SK-N-SH (cell line): ENCODE results near the gene TXN2. TPM values are rescaled to one million over a fixed set of nuclear protein-coding genes. Genes with fewer than 3 reads are reported as not detected.

Source experiments
- CTCF ChIA-PET: fragments of 300-600, 350-600 bp; formaldehyde crosslinking; extraction: SDS; loops from one replicate; lab custom pipeline; 2021; lab: Yijun Ruan, JAX
- POLR2A ChIA-PET: fragments of 350-600 bp; sonication (Branson Sonifier 250); formaldehyde crosslinking; extraction: SDS; loops from one replicate; lab custom pipeline; 2020; ENCODE audit warnings: antibody characterized with exemption, inconsistent platforms; lab: Yijun Ruan, JAX
- DNase-seq: peaks from one replicate; pipeline ENCODE4 v3.0.0; 2012
- H2AFZ ChIP-seq: fragments of 200-600 bp; sonication (generic); 2 replicates; pipeline ENCODE4 v1.8.1; 2016; ENCODE audit warnings: antibody characterized with exemption, mild to moderate bottlenecking, low read depth
- H3F3A ChIP-seq: fragments of 200-600 bp; sonication (generic); replicated peaks from 2 replicates; pipeline ENCODE3; 2016; ENCODE audit warnings: antibody characterized with exemption, mild to moderate bottlenecking; ENCODE audit not compliant: insufficient read depth
- H3K27ac ChIP-seq, 2 experiments: fragments of 200-500 bp in 1 of 2; fragments of 200-600 bp in 1 of 2; sonication (Bioruptor generic) in 1 of 2; sonication (generic), shearing (Covaris generic) in 1 of 2; 2 replicates each; pipeline versions ENCODE4 v1.5.1 to v1.6.1; 2014 to 2016; ENCODE audit warnings: low read depth in 2 of 2, inconsistent platforms in 1 of 2, low read length in 1 of 2, mild to moderate bottlenecking in 1 of 2, mixed read lengths in 1 of 2
- H3K27me3 ChIP-seq: fragments of 200-600 bp; sonication (generic), shearing (Covaris generic); 2 replicates; pipeline ENCODE4 v1.6.1; 2016; ENCODE audit warnings: mixed run types; ENCODE audit not compliant: insufficient read depth
- H3K36me3 ChIP-seq, 2 experiments: fragments of 200-500 bp in 1 of 2; fragments of 200-600 bp in 1 of 2; sonication (Bioruptor generic) in 1 of 2; sonication (generic) in 1 of 2; replicated peaks in 1 of 2; 2 replicates each; pipeline versions ENCODE3 to v1.5.1; 2014 to 2016; ENCODE audit warnings: low read length in 1 of 2, mild to moderate bottlenecking in 1 of 2; ENCODE audit not compliant: insufficient read depth in 2 of 2, control insufficient read depth in 1 of 2
- H3K4me1 ChIP-seq, 2 experiments: fragments of 200-500 bp in 1 of 2; fragments of 200-600 bp in 1 of 2; sonication (Bioruptor generic) in 1 of 2; sonication (generic), shearing (Covaris generic) in 1 of 2; 2 replicates each; pipeline versions ENCODE4 v1.5.1 to v1.6.1; 2014 to 2016; ENCODE audit warnings: low read depth in 1 of 2, low read length in 1 of 2, mixed run types in 1 of 2; ENCODE audit not compliant: insufficient read depth in 2 of 2, control insufficient read depth in 1 of 2
- H3K4me2 ChIP-seq: fragments of 200-600 bp; sonication (generic), shearing (Covaris generic); 2 replicates; pipeline ENCODE4 v1.6.1; 2017; ENCODE audit warnings: mixed run types
- H3K4me3 ChIP-seq, 2 experiments: fragments of 200-500 bp in 1 of 2; fragments of 200-600 bp in 1 of 2; sonication (Bioruptor generic) in 1 of 2; sonication (generic), shearing (Covaris generic) in 1 of 2; 2 replicates each; pipeline versions ENCODE4 v1.5.1 to v1.8.1; 2014 to 2016; ENCODE audit warnings: low read depth in 2 of 2, inconsistent platforms in 1 of 2, low read length in 1 of 2, mild to moderate bottlenecking in 1 of 2, mixed read lengths in 1 of 2, moderate library complexity in 1 of 2
- H3K79me2 ChIP-seq: fragments of 200-600 bp; sonication (generic); 2 replicates; pipeline ENCODE4 v1.8.1; 2017; ENCODE audit warnings: mild to moderate bottlenecking; ENCODE audit not compliant: insufficient read depth
- H3K9ac ChIP-seq: fragments of 200-600 bp; sonication (generic); 2 replicates; pipeline ENCODE4 v1.6.1; 2017; ENCODE audit warnings: mixed run types
- H3K9me2 ChIP-seq: fragments of 200-600 bp; sonication (generic); 2 replicates; pipeline ENCODE4 v1.6.1; 2017; ENCODE audit warnings: mixed run types
- H3K9me3 ChIP-seq: fragments of 200-600 bp; sonication (generic); 2 replicates; pipeline ENCODE4 v1.6.1; 2017; ENCODE audit warnings: mixed run types, mild to moderate bottlenecking, moderate library complexity
- H4K20me1 ChIP-seq: fragments of 200-600 bp; sonication (generic); 2 replicates; pipeline ENCODE4 v1.6.1; 2017; ENCODE audit warnings: mild to moderate bottlenecking, mixed run types; ENCODE audit not compliant: insufficient read depth
- CHD2 ChIP-seq: fragments of 150-350 bp; IDR thresholded peaks from 2 replicates; pipeline ENCODE4 v1.6.1; 2018; ENCODE audit warnings: low read length; ENCODE audit not compliant: partially characterized antibody
- ELF1 ChIP-seq: IDR thresholded peaks from 2 replicates; pipeline ENCODE4 v1.4.0; 2012
- EP300 ChIP-seq, 2 experiments: IDR thresholded peaks; 2 replicates each; pipeline versions ENCODE4 v1.4.0 to v1.6.1; 2012; ENCODE audit warnings: borderline replicate concordance in 1 of 2, low read depth in 1 of 2, low read length in 1 of 2
- EZH2phosphoT487 ChIP-seq: fragments of 200-600 bp; sonication (generic); IDR thresholded peaks from 2 replicates; pipeline ENCODE4 v1.6.1; 2017; ENCODE audit warnings: low read depth, mixed run types, mild to moderate bottlenecking, antibody characterized with exemption, moderate library complexity, borderline replicate concordance
- FOSL2 ChIP-seq: IDR thresholded peaks from 2 replicates; pipeline ENCODE4 v1.4.0; 2012; ENCODE audit warnings: low read depth, mild to moderate bottlenecking, moderate library complexity, borderline replicate concordance
- FOXJ3 ChIP-seq: sonication (generic); formaldehyde crosslinking; IDR thresholded peaks from 2 replicates; pipeline ENCODE4 v1.5.1; 2020; ENCODE audit warnings: mild to moderate bottlenecking, missing genetic modification reagents
- FOXM1 ChIP-seq: IDR thresholded peaks from 2 replicates; pipeline ENCODE4 v1.4.0; 2012; ENCODE audit warnings: low read depth, mild to moderate bottlenecking
- MEF2A ChIP-seq: IDR thresholded peaks from 2 replicates; pipeline ENCODE4 v1.4.0; 2012; ENCODE audit warnings: low read depth, borderline replicate concordance
- MXI1 ChIP-seq: IDR thresholded peaks from 2 replicates; pipeline ENCODE4 v1.6.1; 2012; ENCODE audit warnings: mild to moderate bottlenecking, low read depth, low read length, improper control_type of control experiment
- NFIC ChIP-seq: IDR thresholded peaks from 2 replicates; pipeline ENCODE4 v1.4.0; 2012; ENCODE audit warnings: borderline replicate concordance
- NRF1 ChIP-seq: IDR thresholded peaks from 2 replicates; pipeline ENCODE4 v1.6.1; 2012; ENCODE audit warnings: low read depth, mild to moderate bottlenecking, low read length
- POLR2AphosphoS5 ChIP-seq: IDR thresholded peaks from 2 replicates; pipeline ENCODE4 v1.6.1; 2012; ENCODE audit warnings: low read depth, low read length
- RAD21 ChIP-seq: IDR thresholded peaks from 2 replicates; pipeline ENCODE4 v1.6.1; 2012; ENCODE audit warnings: mild to moderate bottlenecking, low read length
- RCOR1 ChIP-seq: fragments of 150-350 bp; IDR thresholded peaks from 2 replicates; pipeline ENCODE4 v1.6.1; 2017; ENCODE audit warnings: antibody characterized with exemption, low read length
- RFX5 ChIP-seq: IDR thresholded peaks from 2 replicates; pipeline ENCODE4 v1.6.1; 2012; ENCODE audit warnings: mild to moderate bottlenecking, improper control_type of control experiment, low read length
- RXRA ChIP-seq: IDR thresholded peaks from 2 replicates; pipeline ENCODE4 v1.4.0; 2012; ENCODE audit warnings: low read depth, mild to moderate bottlenecking, borderline replicate concordance
- SIN3A ChIP-seq: IDR thresholded peaks from 2 replicates; pipeline ENCODE4 v1.6.1; 2012; ENCODE audit warnings: low read depth, mild to moderate bottlenecking, low read length, moderate library complexity, borderline replicate concordance
- SMC3 ChIP-seq: IDR thresholded peaks from 2 replicates; pipeline ENCODE4 v1.6.1; 2012; ENCODE audit warnings: low read depth, low read length, improper control_type of control experiment
- TAF1 ChIP-seq: IDR thresholded peaks from 2 replicates; pipeline ENCODE4 v1.6.1; 2012; ENCODE audit warnings: low read depth, mild to moderate bottlenecking, low read length, moderate library complexity, borderline replicate concordance
- TEAD4 ChIP-seq: IDR thresholded peaks from 2 replicates; pipeline ENCODE4 v1.4.0; 2012; ENCODE audit warnings: mild to moderate bottlenecking, borderline replicate concordance; ENCODE audit not compliant: insufficient read depth
- YY1 ChIP-seq: IDR thresholded peaks from 2 replicates; pipeline ENCODE4 v1.4.0; 2012; ENCODE audit warnings: low read depth, mild to moderate bottlenecking
- WGBS: methylation state at CpG from one replicate; pipeline ENCODE4 v1.1.6; 2017; ENCODE audit warnings: low lambda C conversion rate; 5-methylcytosine and 5-hydroxymethylcytosine counted together
- polyA plus RNA-seq, 3 experiments: library from polyadenylated mRNA; depleted of rRNA; stranded (reverse); fragments of >200 nt; gene quantifications; 2 replicates each; pipeline ENCODE4 v1.2.3, GENCODE V29; 2012
- TF ChIP-seq, protein P1 (sequence below): fragments of 150-350 bp; IDR thresholded peaks from 2 replicates; pipeline ENCODE4 v1.6.1; 2016; ENCODE audit warnings: mild to moderate bottlenecking, low read depth, low read length
- TF ChIP-seq, protein P2 (sequence below): fragments of 150-350 bp; IDR thresholded peaks from 2 replicates; pipeline ENCODE4 v1.6.1; 2017; ENCODE audit warnings: antibody characterized with exemption, low read length, low read depth, borderline replicate concordance
- TF ChIP-seq, protein P3 (sequence below): fragments of 200-600 bp; sonication (generic); IDR thresholded peaks from 2 replicates; pipeline ENCODE4 v1.6.1; 2017; ENCODE audit warnings: antibody characterized with exemption, mild to moderate bottlenecking, moderate library complexity
- TF ChIP-seq, protein P4 (sequence below): IDR thresholded peaks from 2 replicates; pipeline ENCODE4; 2012
- TF ChIP-seq, protein P5 (sequence below): IDR thresholded peaks from 2 replicates; pipeline ENCODE4 v1.4.0; 2012; ENCODE audit warnings: low read depth, borderline replicate concordance
- TF ChIP-seq, protein P6 (sequence below): IDR thresholded peaks from 2 replicates; pipeline ENCODE4 v1.4.0; 2012; ENCODE audit warnings: low read depth, borderline replicate concordance

TXN2 gene
- polyA plus RNA-seq, 1 of the 3 experiments (the other 2 are of a cell fraction): 251 TPM

DNA sequence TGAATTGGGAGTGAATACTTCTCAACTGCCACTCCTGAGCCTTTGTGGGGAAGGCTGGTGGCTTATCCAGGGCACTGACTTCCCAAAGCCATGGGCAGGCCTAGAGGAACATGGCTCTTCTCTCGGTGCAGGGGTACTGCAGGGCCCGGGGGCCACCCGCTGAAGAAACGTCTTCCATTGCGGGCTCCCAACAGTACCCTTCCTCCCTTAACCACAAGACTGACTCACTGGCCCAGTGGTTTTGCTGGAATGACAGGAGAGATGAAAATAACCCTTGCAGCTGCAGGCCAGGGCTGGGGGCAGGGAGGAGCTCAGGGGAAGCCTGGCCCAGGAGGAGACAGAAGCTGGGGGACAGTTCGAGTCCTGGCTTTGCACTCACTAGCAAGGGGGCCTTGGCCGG is 13.5 kb downstream of the TXN2 start:
- no peak overlapping the region for H2AFZ ChIP-seq
- peaks cover 3 to 53% of the 10 kb centered on the region in 2 experiments; a peak in 3 of 4 replicates for H3K4me1 ChIP-seq
- H3K36me3 ChIP-seq: peaks cover 0 to 2% of the 10 kb centered on the region in 2 experiments
- DNase-seq: no peak
- peak overlapping the region in 1 of 2 experiments; percentile 32; a peak in 2 of 4 replicates for H3K4me3 ChIP-seq
- peak overlapping the region; percentile 87 to 100 for H3K27ac ChIP-seq
- CTCF ChIA-PET: interaction anchor here (1.2 to 16.8 kb wide), 4 partner anchors 13 to 184 kb away, joined by 3 to 329 read pairs (median 33); partner anchors contain the start of gene TXN2
- WGBS: 0% methylated on average over 7 of the region's 7 CpGs
- no peaks in the 10 kb centered on the region for H3K27me3 ChIP-seq
- H4K20me1 ChIP-seq: no peaks in the 10 kb centered on the region
- peak overlapping the region; percentile 84 for H3K4me2 ChIP-seq
- peaks cover 47% of the 10 kb centered on the region for H3F3A ChIP-seq
- no peaks in the 10 kb centered on the region for H3K9me3 ChIP-seq
- H3K79me2 ChIP-seq: peaks cover 28% of the 10 kb centered on the region
- POLR2A ChIA-PET: no interaction called here
- no peaks in the 10 kb centered on the region for H3K9me2 ChIP-seq
- peak overlapping the region; percentile 77 for H3K9ac ChIP-seq
- TF ChIP-seq RAD21 (no peak), YY1 (peak; percentile 59; the same call in 1 of the 2 replicates), EZH2phosphoT487 (no peak), TEAD4 (peak; percentile 96), TAF1 (peak; percentile 32; the same call in 1 of the 2 replicates), RCOR1 (0 out of 2 replicates have a peak, but pooled peaks have one; percentile 27), EP300 (IDR thresholded peaks at IDR 0.05; ENCODE audit: borderline replicate concordance in 1 of 2, low read depth in 1 of 2, low read length in 1 of 2) (peak in 1 of 2 experiments; percentile 99; a peak in 2 of 4 replicates), CHD2 (peak; percentile 53), RXRA (peak; percentile 98), SMC3 (no peak), NFIC (peak; percentile 95), RFX5 (no peak), MXI1 (no peak), SIN3A (peak; percentile 75), MEF2A (peak; percentile 99), FOXJ3 (no peak), POLR2AphosphoS5 (peak; percentile 88), NRF1 (no peak), FOSL2 (peak; percentile 99), ELF1 (peak; percentile 46; the same call in 1 of the 2 replicates), FOXM1 (peak; percentile 85)
- TF ChIP-seq, protein P1, sequence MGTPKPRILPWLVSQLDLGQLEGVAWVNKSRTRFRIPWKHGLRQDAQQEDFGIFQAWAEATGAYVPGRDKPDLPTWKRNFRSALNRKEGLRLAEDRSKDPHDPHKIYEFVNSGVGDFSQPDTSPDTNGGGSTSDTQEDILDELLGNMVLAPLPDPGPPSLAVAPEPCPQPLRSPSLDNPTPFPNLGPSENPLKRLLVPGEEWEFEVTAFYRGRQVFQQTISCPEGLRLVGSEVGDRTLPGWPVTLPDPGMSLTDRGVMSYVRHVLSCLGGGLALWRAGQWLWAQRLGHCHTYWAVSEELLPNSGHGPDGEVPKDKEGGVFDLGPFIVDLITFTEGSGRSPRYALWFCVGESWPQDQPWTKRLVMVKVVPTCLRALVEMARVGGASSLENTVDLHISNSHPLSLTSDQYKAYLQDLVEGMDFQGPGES: no peak
- TF ChIP-seq, protein P2, sequence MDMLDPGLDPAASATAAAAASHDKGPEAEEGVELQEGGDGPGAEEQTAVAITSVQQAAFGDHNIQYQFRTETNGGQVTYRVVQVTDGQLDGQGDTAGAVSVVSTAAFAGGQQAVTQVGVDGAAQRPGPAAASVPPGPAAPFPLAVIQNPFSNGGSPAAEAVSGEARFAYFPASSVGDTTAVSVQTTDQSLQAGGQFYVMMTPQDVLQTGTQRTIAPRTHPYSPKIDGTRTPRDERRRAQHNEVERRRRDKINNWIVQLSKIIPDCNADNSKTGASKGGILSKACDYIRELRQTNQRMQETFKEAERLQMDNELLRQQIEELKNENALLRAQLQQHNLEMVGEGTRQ: no peak
- TF ChIP-seq, protein P3, sequence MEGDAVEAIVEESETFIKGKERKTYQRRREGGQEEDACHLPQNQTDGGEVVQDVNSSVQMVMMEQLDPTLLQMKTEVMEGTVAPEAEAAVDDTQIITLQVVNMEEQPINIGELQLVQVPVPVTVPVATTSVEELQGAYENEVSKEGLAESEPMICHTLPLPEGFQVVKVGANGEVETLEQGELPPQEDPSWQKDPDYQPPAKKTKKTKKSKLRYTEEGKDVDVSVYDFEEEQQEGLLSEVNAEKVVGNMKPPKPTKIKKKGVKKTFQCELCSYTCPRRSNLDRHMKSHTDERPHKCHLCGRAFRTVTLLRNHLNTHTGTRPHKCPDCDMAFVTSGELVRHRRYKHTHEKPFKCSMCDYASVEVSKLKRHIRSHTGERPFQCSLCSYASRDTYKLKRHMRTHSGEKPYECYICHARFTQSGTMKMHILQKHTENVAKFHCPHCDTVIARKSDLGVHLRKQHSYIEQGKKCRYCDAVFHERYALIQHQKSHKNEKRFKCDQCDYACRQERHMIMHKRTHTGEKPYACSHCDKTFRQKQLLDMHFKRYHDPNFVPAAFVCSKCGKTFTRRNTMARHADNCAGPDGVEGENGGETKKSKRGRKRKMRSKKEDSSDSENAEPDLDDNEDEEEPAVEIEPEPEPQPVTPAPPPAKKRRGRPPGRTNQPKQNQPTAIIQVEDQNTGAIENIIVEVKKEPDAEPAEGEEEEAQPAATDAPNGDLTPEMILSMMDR: no peak
- TF ChIP-seq, protein P4, sequence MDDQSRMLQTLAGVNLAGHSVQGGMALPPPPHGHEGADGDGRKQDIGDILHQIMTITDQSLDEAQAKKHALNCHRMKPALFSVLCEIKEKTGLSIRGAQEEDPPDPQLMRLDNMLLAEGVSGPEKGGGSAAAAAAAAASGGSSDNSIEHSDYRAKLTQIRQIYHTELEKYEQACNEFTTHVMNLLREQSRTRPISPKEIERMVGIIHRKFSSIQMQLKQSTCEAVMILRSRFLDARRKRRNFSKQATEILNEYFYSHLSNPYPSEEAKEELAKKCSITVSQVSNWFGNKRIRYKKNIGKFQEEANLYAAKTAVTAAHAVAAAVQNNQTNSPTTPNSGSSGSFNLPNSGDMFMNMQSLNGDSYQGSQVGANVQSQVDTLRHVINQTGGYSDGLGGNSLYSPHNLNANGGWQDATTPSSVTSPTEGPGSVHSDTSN: peak; percentile 94
- TF ChIP-seq, protein P5, sequence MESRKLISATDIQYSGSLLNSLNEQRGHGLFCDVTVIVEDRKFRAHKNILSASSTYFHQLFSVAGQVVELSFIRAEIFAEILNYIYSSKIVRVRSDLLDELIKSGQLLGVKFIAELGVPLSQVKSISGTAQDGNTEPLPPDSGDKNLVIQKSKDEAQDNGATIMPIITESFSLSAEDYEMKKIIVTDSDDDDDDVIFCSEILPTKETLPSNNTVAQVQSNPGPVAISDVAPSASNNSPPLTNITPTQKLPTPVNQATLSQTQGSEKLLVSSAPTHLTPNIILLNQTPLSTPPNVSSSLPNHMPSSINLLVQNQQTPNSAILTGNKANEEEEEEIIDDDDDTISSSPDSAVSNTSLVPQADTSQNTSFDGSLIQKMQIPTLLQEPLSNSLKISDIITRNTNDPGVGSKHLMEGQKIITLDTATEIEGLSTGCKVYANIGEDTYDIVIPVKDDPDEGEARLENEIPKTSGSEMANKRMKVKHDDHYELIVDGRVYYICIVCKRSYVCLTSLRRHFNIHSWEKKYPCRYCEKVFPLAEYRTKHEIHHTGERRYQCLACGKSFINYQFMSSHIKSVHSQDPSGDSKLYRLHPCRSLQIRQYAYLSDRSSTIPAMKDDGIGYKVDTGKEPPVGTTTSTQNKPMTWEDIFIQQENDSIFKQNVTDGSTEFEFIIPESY: peak; percentile 86; the same call in 1 of the 2 replicates
- TF ChIP-seq, protein P6, sequence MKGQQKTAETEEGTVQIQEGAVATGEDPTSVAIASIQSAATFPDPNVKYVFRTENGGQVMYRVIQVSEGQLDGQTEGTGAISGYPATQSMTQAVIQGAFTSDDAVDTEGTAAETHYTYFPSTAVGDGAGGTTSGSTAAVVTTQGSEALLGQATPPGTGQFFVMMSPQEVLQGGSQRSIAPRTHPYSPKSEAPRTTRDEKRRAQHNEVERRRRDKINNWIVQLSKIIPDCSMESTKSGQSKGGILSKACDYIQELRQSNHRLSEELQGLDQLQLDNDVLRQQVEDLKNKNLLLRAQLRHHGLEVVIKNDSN: peak; percentile 51
